Measurements from ENCODE around the gene TLE2.

Gene TLE2

GRCh38 chr19:2973229-2973628 lies 55.9 kb downstream of the TLE2 start:
- no peaks in the 10 kb centered on the region for H3K27me3 ChIP-seq (ENCODE audit: insufficient read depth, low read length, poor library complexity)
- H3K9ac ChIP-seq (ENCODE audit: low read depth, low read length): no peak overlapping the region
- H3K9me3 ChIP-seq (ENCODE audit: insufficient read depth, low read length, severe bottlenecking): no peaks in the 10 kb centered on the region
- H3K4me1 ChIP-seq (ENCODE audit: insufficient read depth, low read length): peaks cover 24% of the 10 kb centered on the region
- H3K4me3 ChIP-seq (ENCODE audit: low read depth in 1 of 2, low read length in 2 of 2): no peak overlapping the region
- DNase-seq (no peak), ATAC-seq (ENCODE audit: insufficient read depth, low read depth) (no peak)
- H3K27ac ChIP-seq (ENCODE audit: low read length): no peak overlapping the region
- H3K36me3 ChIP-seq (ENCODE audit: insufficient read depth, low read length): no peaks in the 10 kb centered on the region
- no peak overlapping the region for H3K4me2 ChIP-seq (ENCODE audit: insufficient read depth, low read length)
- TF ChIP-seq CTCF (IDR thresholded peaks at IDR 0.05; ENCODE audit: borderline replicate concordance, extremely low read depth, low read length, poor library complexity, severe bottlenecking) (no peak), EZH2 (IDR thresholded peaks at IDR 0.05; ENCODE audit: borderline replicate concordance, low read depth, low read length, severe bottlenecking) (no peak)
- H2AFZ ChIP-seq (ENCODE audit: low read depth, low read length): no peak overlapping the region
- H4K20me1 ChIP-seq (ENCODE audit: insufficient read depth, low read length): no peaks in the 10 kb centered on the region
- H3K79me2 ChIP-seq (ENCODE audit: insufficient read depth, low read length): no peaks in the 10 kb centered on the region

- Histone ChIP-seq H3K9me3 (ENCODE audit: insufficient read depth, low read length, severe bottlenecking) (no peaks in the 10 kb centered on the region), H3K27me3 (ENCODE audit: insufficient read depth, low read length, poor library complexity) (no peaks in the 10 kb centered on the region), H3K4me1 (ENCODE audit: insufficient read depth, low read length) (peaks cover 6% of the 10 kb centered on the region), H2AFZ (ENCODE audit: low read depth, low read length) (no peak overlapping the region), H3K4me2 (ENCODE audit: insufficient read depth, low read length) (no peak overlapping the region), H3K4me3 (ENCODE audit: low read depth in 1 of 2, low read length in 2 of 2) (no peak overlapping the region), H3K9ac (ENCODE audit: low read depth, low read length) (no peak overlapping the region), H3K79me2 (ENCODE audit: insufficient read depth, low read length) (no peaks in the 10 kb centered on the region), H3K36me3 (ENCODE audit: insufficient read depth, low read length) (no peaks in the 10 kb centered on the region), H3K27ac (ENCODE audit: low read length) (no peak overlapping the region), H4K20me1 (ENCODE audit: insufficient read depth, low read length) (no peaks in the 10 kb centered on the region)
- DNase-seq (no peak), ATAC-seq (ENCODE audit: insufficient read depth, low read depth) (no peak)
- TF ChIP-seq EZH2 (IDR thresholded peaks at IDR 0.05; ENCODE audit: borderline replicate concordance, low read depth, low read length, severe bottlenecking): no peak
- no peak for TF ChIP-seq CTCF (IDR thresholded peaks at IDR 0.05; ENCODE audit: borderline replicate concordance, extremely low read depth, low read length, poor library complexity, severe bottlenecking)
These were observed 58.8 kb downstream of the TLE2 start for GRCh38 chr19:2970201-2970835.

- H3K4me2 ChIP-seq (ENCODE audit: insufficient read depth, low read length): no peak overlapping the region
- no peaks in the 10 kb centered on the region for H3K9me3 ChIP-seq (ENCODE audit: insufficient read depth, low read length, severe bottlenecking)
- no peak overlapping the region for H3K27ac ChIP-seq (ENCODE audit: low read length)
- peak; percentile 65 for ATAC-seq (ENCODE audit: insufficient read depth, low read depth)
- no peaks in the 10 kb centered on the region for H4K20me1 ChIP-seq (ENCODE audit: insufficient read depth, low read length)
- no peaks in the 10 kb centered on the region for H3K79me2 ChIP-seq (ENCODE audit: insufficient read depth, low read length)
- H3K36me3 ChIP-seq (ENCODE audit: insufficient read depth, low read length): no peaks in the 10 kb centered on the region
- peak; percentile 39 for DNase-seq
- H3K9ac ChIP-seq (ENCODE audit: low read depth, low read length): no peak overlapping the region
- no peaks in the 10 kb centered on the region for H3K27me3 ChIP-seq (ENCODE audit: insufficient read depth, low read length, poor library complexity)
- peaks cover 6% of the 10 kb centered on the region for H3K4me1 ChIP-seq (ENCODE audit: insufficient read depth, low read length)
- no peak overlapping the region for H2AFZ ChIP-seq (ENCODE audit: low read depth, low read length)
- TF ChIP-seq CTCF (IDR thresholded peaks at IDR 0.05; ENCODE audit: borderline replicate concordance, extremely low read depth, low read length, poor library complexity, severe bottlenecking): no peak
- TF ChIP-seq EZH2 (IDR thresholded peaks at IDR 0.05; ENCODE audit: borderline replicate concordance, low read depth, low read length, severe bottlenecking): no peak
- H3K4me3 ChIP-seq (ENCODE audit: low read depth in 1 of 2, low read length in 2 of 2): no peak overlapping the region
These were observed 60.0 kb downstream of the TLE2 start for GRCh38 chr19:2969104-2969504.

Data from DND-41 (cell line).